T-helper 1 cell (primary cell): Measurements from ENCODE around the gene SZT2.
"Not testable (repeated sequence)": the region's sequence is repeated elsewhere in the genome, so short reads cannot be mapped to it uniquely, and the experiment has no call there.

ENCODE experiments used
- DNase-seq, 5 donors: peaks; one replicate each; pipeline ENCODE4 v3.0.0-alpha.2; 2012 to 2020

The SZT2 gene

DNA sequence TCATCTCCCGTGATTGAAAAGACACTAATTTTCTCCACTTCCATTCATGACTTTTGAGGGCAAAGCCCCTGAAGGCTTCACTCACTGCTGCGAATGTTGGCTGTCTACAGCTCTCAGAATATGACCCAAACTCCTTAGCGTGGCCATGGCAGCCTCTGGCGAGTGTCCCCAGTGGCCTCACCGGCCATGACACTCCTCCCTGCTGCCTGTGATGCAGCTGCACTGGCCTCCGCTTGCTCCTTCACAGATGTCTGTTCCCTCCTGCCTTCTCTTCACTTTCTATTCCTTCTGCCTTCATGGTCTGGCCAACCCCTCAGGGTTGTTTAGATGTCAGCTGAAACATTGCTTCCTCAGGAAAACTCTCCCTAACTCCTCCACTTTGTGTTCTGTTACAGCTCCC is 110.2 kb downstream of the SZT2 start:
- DNase-seq = no peak

GRCh38 chr1:43501806-43502205 is 112.1 kb downstream of the SZT2 start:
- not testable (repeated sequence) for DNase-seq

GRCh38 chr1:43503534-43503933 is 113.8 kb downstream of the SZT2 start:
- no peak for DNase-seq
